GM12878 (cell line): ENCODE measurements around the gene ADAP1. TPM values are rescaled to one million over a fixed set of nuclear protein-coding genes. Genes with fewer than 3 reads are reported as not detected.

Experiments used
- ATAC-seq: fragments of 200-7000 bp; cut with Tn5 transposase; 3 replicates; pipeline ENCODE4 v1.9.1; 2020; ENCODE audit warnings: mild to moderate bottlenecking, moderate library complexity
- BruUV-seq: library from RNA; stranded (reverse); fragments of 400-500 nt; replicated peaks from 2 replicates; lab custom pipeline; 2021; lab: Mats Ljungman, UMichigan
- CTCF ChIA-PET: fragments of 300-600 bp; sonication (Branson Sonifier 250); formaldehyde crosslinking; extraction: SDS; loops from one replicate; lab custom pipeline; 2021; ENCODE audit warnings: inconsistent platforms; lab: Yijun Ruan, JAX
- POLR2A ChIA-PET: fragments of 350-600 bp; formaldehyde crosslinking; extraction: SDS; loops from one replicate; lab custom pipeline; 2021; ENCODE audit warnings: inconsistent platforms; lab: Charles Lee
- RAD21 ChIA-PET: fragments of 300-600 bp; sonication (Branson Sonifier 250); formaldehyde crosslinking; loops from one replicate; lab custom pipeline; 2023; ENCODE audit warnings: antibody characterized with exemption; ENCODE audit not compliant: unreplicated experiment; lab: Charles Lee
- SMC1A ChIA-PET: fragments of 300-600 bp; sonication (Branson Sonifier 250); formaldehyde crosslinking; loops from one replicate; lab custom pipeline; 2023; ENCODE audit not compliant: unreplicated experiment, uncharacterized antibody; lab: Charles Lee
- DNase-seq: peaks from one replicate; pipeline ENCODE4 v3.0.0-alpha.2; 2011; ENCODE audit warnings: low read depth, low spot score
- FAIRE-seq: peaks from 3 replicates; lab custom pipeline; 2011; peaks lifted over from hg19 to GRCh38; lab: Jason Lieb, UNC
- H2AFZ ChIP-seq: 2 replicates; pipeline ENCODE4 v1.6.0; 2011; ENCODE audit warnings: low read depth, low read length, control low read depth; ENCODE audit not compliant: control insufficient read depth
- H3K27ac ChIP-seq: 2 replicates; pipeline ENCODE4 v1.5.1; 2011; ENCODE audit warnings: control low read depth; ENCODE audit not compliant: control insufficient read depth, insufficient read depth
- H3K27me3 ChIP-seq, 2 experiments: replicated peaks in 1 of 2; 2 replicates each; pipeline versions ENCODE4 v1.6.0 to v1.6.1; 2011; ENCODE audit warnings: low read length in 1 of 2; ENCODE audit not compliant: control insufficient read depth in 2 of 2, insufficient read depth in 2 of 2
- H3K36me3 ChIP-seq, 2 experiments: 2 replicates each; pipeline ENCODE4 v1.5.1; 2011; ENCODE audit warnings: low read length in 1 of 2; ENCODE audit not compliant: control insufficient read depth in 2 of 2, insufficient read depth in 2 of 2
- H3K4me1 ChIP-seq: 2 replicates; pipeline ENCODE4 v1.6.1; 2011; ENCODE audit warnings: mild to moderate bottlenecking, low read length, moderate library complexity, mixed read lengths; ENCODE audit not compliant: control insufficient read depth, insufficient read depth
- H3K4me2 ChIP-seq: 2 replicates; pipeline ENCODE4 v1.6.0; 2011; ENCODE audit warnings: control low read depth; ENCODE audit not compliant: control insufficient read depth, insufficient read depth
- H3K4me3 ChIP-seq: fragments of 200-600 bp; sonication (generic); 2 replicates; pipeline ENCODE4 v1.5.1; 2016
- H3K79me2 ChIP-seq: 2 replicates; pipeline ENCODE4 v1.6.0; 2011; ENCODE audit warnings: low read length; ENCODE audit not compliant: control insufficient read depth, insufficient read depth
- H3K9ac ChIP-seq: 2 replicates; pipeline ENCODE4 v1.8.0; 2011; ENCODE audit warnings: low read length, control low read depth, mixed read lengths; ENCODE audit not compliant: control insufficient read depth, insufficient read depth
- H3K9me3 ChIP-seq: replicated peaks from 3 replicates; pipeline ENCODE4 v1.5.1; 2011; ENCODE audit warnings: mild to moderate bottlenecking, low read length; ENCODE audit not compliant: control insufficient read depth, insufficient read depth
- H4K20me1 ChIP-seq: 2 replicates; pipeline ENCODE4 v1.6.0; 2011; ENCODE audit not compliant: control insufficient read depth, insufficient read depth
- BACH1 ChIP-seq: fragments of 450-650 bp; IDR thresholded peaks from 2 replicates; pipeline ENCODE4 v1.6.1; 2017; ENCODE audit warnings: mild to moderate bottlenecking, borderline replicate concordance
- CBX3 ChIP-seq: fragments of 200-600 bp; sonication (generic); IDR thresholded peaks from 2 replicates; pipeline ENCODE4 v1.6.1; 2016; ENCODE audit warnings: low read depth, borderline replicate concordance
- HDAC2 ChIP-seq: fragments of 200-600 bp; sonication (generic); IDR thresholded peaks from 2 replicates; pipeline ENCODE4 v1.6.1; 2017
- IKZF2 ChIP-seq, 2 experiments: fragments of 450-650 bp; IDR thresholded peaks; 2 replicates each; pipeline ENCODE4 v1.6.1; 2017; ENCODE audit warnings: mild to moderate bottlenecking in 2 of 2, moderate library complexity in 2 of 2
- LARP7 ChIP-seq: fragments of 450-650 bp; IDR thresholded peaks from 2 replicates; pipeline ENCODE4 v1.6.1; 2017; ENCODE audit warnings: mild to moderate bottlenecking
- NFXL1 ChIP-seq: fragments of 450-650 bp; IDR thresholded peaks from 2 replicates; pipeline ENCODE4 v1.6.1; 2017; ENCODE audit warnings: antibody characterized with exemption, mild to moderate bottlenecking, borderline replicate concordance
- PML ChIP-seq: IDR thresholded peaks from 2 replicates; pipeline ENCODE4 v1.6.1; 2012; ENCODE audit warnings: low read length, inconsistent platforms
- POU2F2 ChIP-seq: IDR thresholded peaks from 3 replicates; pipeline ENCODE4 v1.6.1; 2011; ENCODE audit warnings: low read depth, mild to moderate bottlenecking, low read length, borderline replicate concordance
- RCOR1 ChIP-seq: conservative IDR thresholded peaks from 2 replicates; pipeline ENCODE4 v1.6.1; 2012; ENCODE audit warnings: low read depth, low read length, improper control_type of control experiment
- ZBTB40 ChIP-seq: fragments of 450-650 bp; IDR thresholded peaks from 2 replicates; pipeline ENCODE4 v1.6.1; 2016; ENCODE audit warnings: mild to moderate bottlenecking, moderate library complexity, borderline replicate concordance
- WGBS: methylation state at CpG from one replicate; pipeline ENCODE4 v1.1.6; 2016; ENCODE audit warnings: low lambda C conversion rate; ENCODE audit not compliant: insufficient replicate concordance, insufficient coverage; ENCODE audit errors: missing lambda C conversion rate; 5-methylcytosine and 5-hydroxymethylcytosine counted together
- in situ Hi-C: fragments of 300-500 bp; cut with MboI; formaldehyde crosslinking; loops from 9 replicates; pipeline ENCODE4 v1.14.3; 2018; ENCODE audit warnings: mixed read lengths
- intact Hi-C: fragments of 100-400 bp; cut with micrococcal nuclease; formaldehyde crosslinking; loops from one replicate; pipeline ENCODE4 v1.14.2; 2022; ENCODE audit not compliant: unreplicated experiment
- polyA plus RNA-seq, 11 experiments: library from polyadenylated mRNA; depleted of rRNA in 4 of 11; unstranded in 6 of 11; stranded (reverse) in 5 of 11; fragments of >200 nt; fragmentation: Nextera tagmentation in 4 of 11; fragmentation: Illumina TruSeq in 1 of 11; extraction: Ambion mirVana in 4 of 11; extraction: Trizol in 1 of 11; gene quantifications; 1 replicate in 1 of 11; 2 replicates in 10 of 11; pipeline versions ENCODE4 v1.2.1 to v1.2.3, GENCODE V29; 2011 to 2016; ENCODE audit warnings: inconsistent platforms in 2 of 11, missing spikeins in 2 of 11, low read depth in 1 of 11
- total RNA-seq, 4 experiments: library from RNA; depleted of rRNA in 3 of 4; stranded (reverse); fragments of >200 nt in 3 of 4; fragmentation: Illumina TruSeq in 1 of 4; extraction: Trizol in 1 of 4; gene quantifications; 2 replicates each; pipeline versions ENCODE4 v1.2.1 to v1.2.3, GENCODE V29; 2013 to 2021
- TF ChIP-seq, protein P1 (sequence below): fragments of 450-650 bp; IDR thresholded peaks from 2 replicates; pipeline ENCODE4 v1.6.1; 2017; ENCODE audit warnings: antibody characterized with exemption, mild to moderate bottlenecking, moderate library complexity
- TF ChIP-seq, protein P2 (sequence below): fragments of 450-650 bp; IDR thresholded peaks from 2 replicates; pipeline ENCODE4 v1.6.1; 2016; ENCODE audit warnings: mild to moderate bottlenecking

The ADAP1 gene
- total and polyA plus RNA-seq, 10 of the 15 experiments (the other 5 are each of a cell fraction or from before 2014, with no cell fraction given): 0.22 to 44.2 (median 22.0) TPM; not detected in 1

DNA sequence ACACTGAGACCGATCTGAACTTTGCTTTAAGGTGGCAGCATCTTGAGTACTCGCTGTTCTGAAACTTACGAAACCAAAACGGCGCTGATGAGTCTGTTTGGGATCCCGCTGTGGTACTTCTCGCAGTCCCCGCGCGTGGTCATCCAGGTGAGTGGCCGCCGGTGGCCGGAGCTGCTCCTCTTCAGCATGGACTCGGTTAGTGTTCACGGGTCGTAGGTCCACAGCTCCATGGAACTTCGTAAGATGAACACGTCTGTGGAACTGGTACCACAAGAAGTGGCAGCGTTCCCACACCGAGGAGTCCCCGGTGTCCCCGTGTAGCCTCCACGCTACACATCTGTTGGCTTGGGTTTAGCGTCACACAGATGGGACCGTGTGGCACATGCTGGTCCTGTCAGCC lies 88.6 kb downstream of the ADAP1 start (continued):
- TF ChIP-seq ZBTB40 (no peak), RCOR1 (no peak), CBX3 (no peak)
- TF ChIP-seq, all 136 proteins: peak for 0

GRCh38 chr7:863106-863505 lies 91.4 kb downstream of the ADAP1 start:
- Histone ChIP-seq H3K9ac (no peak overlapping the region), H2AFZ (no peak overlapping the region), H3K27ac (no peak overlapping the region), H3K9me3 (no peaks in the 10 kb centered on the region), H3K4me2 (no peak overlapping the region), H3K4me3 (no peak overlapping the region), H4K20me1 (no peaks in the 10 kb centered on the region), H3K36me3 (peaks cover 21 to 35% of the 10 kb centered on the region in 2 experiments), H3K4me1 (no peaks in the 10 kb centered on the region), H3K79me2 (no peaks in the 10 kb centered on the region), H3K27me3 (no peaks in the 10 kb centered on the region)
- no peak for FAIRE-seq
- no peak for DNase-seq
- 89% methylated on average over 16 of the region's 16 CpGs for WGBS
- ChIA-PET POLR2A (no interaction called here), CTCF (interaction anchor here (3.2 kb wide), 1 partner anchor 10 kb away, joined by 13 read pairs; no protein-coding TSS in a partner anchor), SMC1A (interaction anchor here (0.6 to 1.4 kb wide), 2 partner anchors 10 to 74 kb away, joined by 3 to 4 read pairs; no protein-coding TSS in a partner anchor), RAD21 (interaction anchor here (1.4 kb wide), 1 partner anchor 10 kb away, joined by 3 read pairs; no protein-coding TSS in a partner anchor)
- ATAC-seq: no peak
- no TSS peak for BruUV-seq
- intact Hi-C loops (no loop called here), in situ Hi-C loops (no loop called here)
- TF ChIP-seq LARP7 (no peak), HDAC2 (no peak), NFXL1 (no peak), IKZF2 (IDR thresholded peaks at IDR 0.05) (no peak), POU2F2 (no peak), PML (no peak), BACH1 (no peak)
- TF ChIP-seq, protein P1, sequence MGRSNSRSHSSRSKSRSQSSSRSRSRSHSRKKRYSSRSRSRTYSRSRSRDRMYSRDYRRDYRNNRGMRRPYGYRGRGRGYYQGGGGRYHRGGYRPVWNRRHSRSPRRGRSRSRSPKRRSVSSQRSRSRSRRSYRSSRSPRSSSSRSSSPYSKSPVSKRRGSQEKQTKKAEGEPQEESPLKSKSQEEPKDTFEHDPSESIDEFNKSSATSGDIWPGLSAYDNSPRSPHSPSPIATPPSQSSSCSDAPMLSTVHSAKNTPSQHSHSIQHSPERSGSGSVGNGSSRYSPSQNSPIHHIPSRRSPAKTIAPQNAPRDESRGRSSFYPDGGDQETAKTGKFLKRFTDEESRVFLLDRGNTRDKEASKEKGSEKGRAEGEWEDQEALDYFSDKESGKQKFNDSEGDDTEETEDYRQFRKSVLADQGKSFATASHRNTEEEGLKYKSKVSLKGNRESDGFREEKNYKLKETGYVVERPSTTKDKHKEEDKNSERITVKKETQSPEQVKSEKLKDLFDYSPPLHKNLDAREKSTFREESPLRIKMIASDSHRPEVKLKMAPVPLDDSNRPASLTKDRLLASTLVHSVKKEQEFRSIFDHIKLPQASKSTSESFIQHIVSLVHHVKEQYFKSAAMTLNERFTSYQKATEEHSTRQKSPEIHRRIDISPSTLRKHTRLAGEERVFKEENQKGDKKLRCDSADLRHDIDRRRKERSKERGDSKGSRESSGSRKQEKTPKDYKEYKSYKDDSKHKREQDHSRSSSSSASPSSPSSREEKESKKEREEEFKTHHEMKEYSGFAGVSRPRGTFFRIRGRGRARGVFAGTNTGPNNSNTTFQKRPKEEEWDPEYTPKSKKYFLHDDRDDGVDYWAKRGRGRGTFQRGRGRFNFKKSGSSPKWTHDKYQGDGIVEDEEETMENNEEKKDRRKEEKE: no peak
- TF ChIP-seq, protein P2, sequence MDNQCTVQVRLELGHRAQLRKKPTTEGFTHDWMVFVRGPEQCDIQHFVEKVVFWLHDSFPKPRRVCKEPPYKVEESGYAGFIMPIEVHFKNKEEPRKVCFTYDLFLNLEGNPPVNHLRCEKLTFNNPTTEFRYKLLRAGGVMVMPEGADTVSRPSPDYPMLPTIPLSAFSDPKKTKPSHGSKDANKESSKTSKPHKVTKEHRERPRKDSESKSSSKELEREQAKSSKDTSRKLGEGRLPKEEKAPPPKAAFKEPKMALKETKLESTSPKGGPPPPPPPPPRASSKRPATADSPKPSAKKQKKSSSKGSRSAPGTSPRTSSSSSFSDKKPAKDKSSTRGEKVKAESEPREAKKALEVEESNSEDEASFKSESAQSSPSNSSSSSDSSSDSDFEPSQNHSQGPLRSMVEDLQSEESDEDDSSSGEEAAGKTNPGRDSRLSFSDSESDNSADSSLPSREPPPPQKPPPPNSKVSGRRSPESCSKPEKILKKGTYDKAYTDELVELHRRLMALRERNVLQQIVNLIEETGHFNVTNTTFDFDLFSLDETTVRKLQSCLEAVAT: no peak
